OCI-LY1 (cell line): ENCODE measurements around the gene PEG3.

Experiments used
- H2AFZ ChIP-seq: fragments of 200-600 bp; sonication (generic), shearing (Covaris generic); 2 replicates; pipeline ENCODE4 v1.6.0; 2014; ENCODE audit warnings: antibody characterized with exemption, mild to moderate bottlenecking, low read length
- H3F3A ChIP-seq: fragments of 200-600 bp; sonication (generic), shearing (Covaris generic); 2 replicates; pipeline ENCODE4 v1.6.0; 2014; ENCODE audit warnings: mild to moderate bottlenecking, antibody characterized with exemption, low read length, moderate library complexity; ENCODE audit not compliant: insufficient read depth
- H3K27ac ChIP-seq: fragments of 200-600 bp; sonication (generic); 2 replicates; pipeline ENCODE4 v1.5.1; 2014; ENCODE audit warnings: low read length, mixed run types, mild to moderate bottlenecking, low read depth; ENCODE audit not compliant: poor library complexity, severe bottlenecking
- H3K27me3 ChIP-seq: fragments of 200-600 bp; sonication (generic); 2 replicates; pipeline ENCODE4 v1.6.0; 2014; ENCODE audit warnings: antibody characterized with exemption, mild to moderate bottlenecking, low read length, moderate library complexity; ENCODE audit not compliant: insufficient read depth
- H3K36me3 ChIP-seq: fragments of 200-600 bp; sonication (generic); 2 replicates; pipeline ENCODE4 v1.6.1; 2014; ENCODE audit warnings: mild to moderate bottlenecking, antibody characterized with exemption, low read length, moderate library complexity, mixed read lengths; ENCODE audit not compliant: insufficient read depth
- H3K4me1 ChIP-seq: fragments of 200-600 bp; sonication (generic); 2 replicates; pipeline ENCODE4 v1.5.1; 2014; ENCODE audit warnings: mild to moderate bottlenecking, low read length, moderate library complexity; ENCODE audit not compliant: insufficient read depth, severe bottlenecking
- H3K4me2 ChIP-seq: fragments of 200-600 bp; sonication (generic), shearing (Covaris generic); 2 replicates; pipeline ENCODE4 v1.6.1; 2014; ENCODE audit warnings: low read length
- H3K4me3 ChIP-seq: fragments of 200-600 bp; sonication (generic); 2 replicates; pipeline ENCODE4 v1.5.1; 2014; ENCODE audit warnings: low read length, low read depth, mild to moderate bottlenecking, mixed read lengths; ENCODE audit not compliant: poor library complexity, severe bottlenecking
- H3K79me2 ChIP-seq: fragments of 200-600 bp; shearing (Covaris generic); 2 replicates; pipeline ENCODE4 v1.6.1; 2016; ENCODE audit warnings: mixed run types, low read length, mixed read lengths; ENCODE audit not compliant: insufficient read depth
- H3K9ac ChIP-seq: fragments of 200-600 bp; sonication (generic), shearing (Covaris generic); 2 replicates; pipeline ENCODE4 v1.6.1; 2014; ENCODE audit warnings: mild to moderate bottlenecking, low read length, mixed read lengths
- H3K9me2 ChIP-seq: fragments of 200-600 bp; sonication (generic), shearing (Covaris generic); 2 replicates; pipeline ENCODE4 v1.6.1; 2014; ENCODE audit warnings: low read depth, mild to moderate bottlenecking, low read length, mixed read lengths
- H3K9me3 ChIP-seq: fragments of 200-600 bp; shearing (Covaris generic); 2 replicates; pipeline ENCODE4 v1.6.1; 2014; ENCODE audit warnings: low read length, mixed read lengths
- H4K20me1 ChIP-seq: fragments of 200-600 bp; sonication (generic), shearing (Covaris generic); 2 replicates; pipeline ENCODE4 v1.6.0; 2016; ENCODE audit warnings: mild to moderate bottlenecking, low read length; ENCODE audit not compliant: insufficient read depth
- EZH2 ChIP-seq: fragments of 200-600 bp; sonication (generic), shearing (Covaris generic); IDR thresholded peaks from 2 replicates; pipeline ENCODE4 v1.8.0; 2017; ENCODE audit warnings: borderline replicate concordance, mixed run types, mild to moderate bottlenecking, antibody characterized with exemption, low read length, moderate library complexity, mixed read lengths
- TF ChIP-seq, protein P1 (sequence below): fragments of 200-600 bp; sonication (generic), shearing (Covaris generic); IDR thresholded peaks from 2 replicates; pipeline ENCODE4 v1.5.1; 2017; ENCODE audit warnings: mild to moderate bottlenecking, antibody characterized with exemption, low read length, moderate library complexity, mixed read lengths

PEG3 gene

DNA sequence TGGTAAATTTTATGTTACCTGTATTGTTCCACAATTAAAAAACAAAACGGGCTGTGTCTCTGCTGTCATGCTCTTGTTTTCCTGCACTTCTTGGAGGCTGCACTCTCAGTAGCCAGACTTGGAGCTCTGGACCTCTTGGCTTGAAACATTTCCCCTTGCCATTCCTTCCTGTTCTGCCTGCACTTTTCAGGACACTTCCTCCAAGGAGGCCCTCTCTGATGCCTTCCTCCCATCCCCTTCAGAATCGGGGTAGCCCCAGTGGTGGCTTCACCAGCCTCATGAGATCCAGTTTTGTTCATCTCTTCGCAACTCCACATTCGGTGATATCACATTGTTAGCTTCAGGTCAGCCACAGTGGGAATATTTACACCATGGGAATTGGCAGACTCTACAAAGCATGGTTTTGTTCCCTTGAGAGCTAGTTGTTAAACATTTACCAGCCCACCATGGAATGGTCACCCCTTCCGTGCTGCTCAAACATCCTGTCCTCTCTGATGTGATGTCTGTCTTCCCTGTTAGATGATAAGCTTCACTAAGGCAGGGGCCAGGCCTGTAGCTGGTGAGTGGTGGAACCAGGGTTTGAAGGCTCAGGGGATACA, 40.2 kb upstream of the PEG3 start:
- no peaks in the 10 kb centered on the region for H3F3A ChIP-seq
- no peak overlapping the region for H2AFZ ChIP-seq
- H3K27ac ChIP-seq = no peak overlapping the region
- H3K27me3 ChIP-seq = no peaks in the 10 kb centered on the region
- no peaks in the 10 kb centered on the region for H3K4me1 ChIP-seq
- H3K36me3 ChIP-seq = no peaks in the 10 kb centered on the region
- H3K4me3 ChIP-seq = no peak overlapping the region
- TF ChIP-seq, protein P1, sequence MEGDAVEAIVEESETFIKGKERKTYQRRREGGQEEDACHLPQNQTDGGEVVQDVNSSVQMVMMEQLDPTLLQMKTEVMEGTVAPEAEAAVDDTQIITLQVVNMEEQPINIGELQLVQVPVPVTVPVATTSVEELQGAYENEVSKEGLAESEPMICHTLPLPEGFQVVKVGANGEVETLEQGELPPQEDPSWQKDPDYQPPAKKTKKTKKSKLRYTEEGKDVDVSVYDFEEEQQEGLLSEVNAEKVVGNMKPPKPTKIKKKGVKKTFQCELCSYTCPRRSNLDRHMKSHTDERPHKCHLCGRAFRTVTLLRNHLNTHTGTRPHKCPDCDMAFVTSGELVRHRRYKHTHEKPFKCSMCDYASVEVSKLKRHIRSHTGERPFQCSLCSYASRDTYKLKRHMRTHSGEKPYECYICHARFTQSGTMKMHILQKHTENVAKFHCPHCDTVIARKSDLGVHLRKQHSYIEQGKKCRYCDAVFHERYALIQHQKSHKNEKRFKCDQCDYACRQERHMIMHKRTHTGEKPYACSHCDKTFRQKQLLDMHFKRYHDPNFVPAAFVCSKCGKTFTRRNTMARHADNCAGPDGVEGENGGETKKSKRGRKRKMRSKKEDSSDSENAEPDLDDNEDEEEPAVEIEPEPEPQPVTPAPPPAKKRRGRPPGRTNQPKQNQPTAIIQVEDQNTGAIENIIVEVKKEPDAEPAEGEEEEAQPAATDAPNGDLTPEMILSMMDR = no peak
- no peak for TF ChIP-seq EZH2
- no peaks in the 10 kb centered on the region for H3K79me2 ChIP-seq
- no peaks in the 10 kb centered on the region for H3K9me3 ChIP-seq
- no peak overlapping the region for H3K4me2 ChIP-seq
- no peaks in the 10 kb centered on the region for H4K20me1 ChIP-seq
- H3K9ac ChIP-seq = no peak overlapping the region
- H3K9me2 ChIP-seq = no peaks in the 10 kb centered on the region

DNA sequence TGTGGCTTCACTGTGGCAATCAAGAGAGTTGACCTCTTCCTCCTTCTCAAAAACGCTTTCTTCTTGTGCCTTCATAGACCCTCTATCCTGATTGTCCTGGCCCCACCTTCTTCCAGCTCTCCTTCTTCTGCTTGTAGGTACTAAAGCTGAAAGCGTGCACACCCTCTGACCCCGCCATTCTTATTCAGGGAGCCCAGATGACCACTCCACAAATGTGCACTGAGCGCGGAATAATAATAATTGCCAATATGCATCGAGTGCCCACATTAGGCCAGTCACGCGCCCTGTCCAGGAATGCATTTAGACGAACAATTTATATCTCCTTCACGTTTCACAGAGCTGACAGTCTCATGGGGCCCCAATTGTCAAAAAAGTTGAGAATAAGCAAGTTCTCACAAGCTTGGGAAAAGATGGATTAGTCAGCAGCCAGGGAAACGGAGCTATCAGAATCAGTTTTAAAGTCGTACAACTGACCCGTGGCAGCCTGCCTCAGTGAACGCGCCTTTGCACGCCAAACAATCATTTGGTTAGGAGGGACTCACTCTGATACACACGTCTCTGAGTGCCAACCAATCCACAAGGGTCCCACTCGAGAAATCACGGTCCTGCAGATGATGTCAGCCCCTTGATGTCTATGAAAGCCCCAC, 36.7 kb upstream of the PEG3 start:
- Histone ChIP-seq H4K20me1 (no peaks in the 10 kb centered on the region), H3K9me2 (no peaks in the 10 kb centered on the region), H3K4me1 (no peaks in the 10 kb centered on the region), H3K27ac (no peak overlapping the region), H3F3A (no peaks in the 10 kb centered on the region), H3K4me2 (no peak overlapping the region), H3K9ac (no peak overlapping the region), H3K9me3 (no peaks in the 10 kb centered on the region), H3K36me3 (no peaks in the 10 kb centered on the region), H2AFZ (no peak overlapping the region), H3K79me2 (no peaks in the 10 kb centered on the region), H3K4me3 (no peak overlapping the region), H3K27me3 (no peaks in the 10 kb centered on the region)
- TF ChIP-seq, protein P1 = no peak
- no peak for TF ChIP-seq EZH2

DNA sequence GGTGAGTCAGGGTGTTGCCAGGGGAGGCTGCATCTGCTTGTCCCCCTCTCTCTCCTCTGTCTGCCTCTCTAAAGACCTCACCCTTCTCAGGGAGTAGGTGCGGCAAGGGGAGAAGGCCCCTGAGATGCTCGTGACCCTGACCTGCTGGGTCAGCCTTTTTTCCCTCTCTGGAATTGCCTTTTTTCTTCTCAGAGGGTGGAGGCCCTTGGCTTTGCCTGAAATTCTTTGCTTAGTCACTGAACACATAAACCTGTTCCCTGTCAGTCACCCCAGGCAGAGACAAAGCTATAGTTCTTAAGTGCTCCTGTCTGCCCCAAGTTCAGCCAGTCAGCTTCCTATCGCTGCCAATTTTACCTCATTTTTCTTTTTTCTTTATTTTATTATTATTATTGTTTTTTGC, 35.2 kb upstream of the PEG3 start:
- TF ChIP-seq, protein P1 = no peak
- TF ChIP-seq EZH2 = no peak
- Histone ChIP-seq H4K20me1 (no peaks in the 10 kb centered on the region), H3K4me1 (no peaks in the 10 kb centered on the region), H3K9me2 (no peaks in the 10 kb centered on the region), H3K36me3 (no peaks in the 10 kb centered on the region), H3K79me2 (no peaks in the 10 kb centered on the region), H3K4me2 (no peak overlapping the region), H3K27me3 (no peaks in the 10 kb centered on the region), H2AFZ (no peak overlapping the region), H3K9me3 (no peaks in the 10 kb centered on the region), H3F3A (no peaks in the 10 kb centered on the region), H3K9ac (no peak overlapping the region), H3K27ac (no peak overlapping the region), H3K4me3 (no peak overlapping the region)
